GM19397 (cell line): ENCODE measurements around the gene ITGB7.

Source experiments
- ATAC-seq: cut with Tn5 transposase; IDR thresholded peaks from one replicate; pipeline ENCODE4 v1.9.1; 2021; ENCODE audit warnings: mild to moderate bottlenecking, moderate library complexity; ENCODE audit not compliant: unreplicated experiment

Gene ITGB7

DNA sequence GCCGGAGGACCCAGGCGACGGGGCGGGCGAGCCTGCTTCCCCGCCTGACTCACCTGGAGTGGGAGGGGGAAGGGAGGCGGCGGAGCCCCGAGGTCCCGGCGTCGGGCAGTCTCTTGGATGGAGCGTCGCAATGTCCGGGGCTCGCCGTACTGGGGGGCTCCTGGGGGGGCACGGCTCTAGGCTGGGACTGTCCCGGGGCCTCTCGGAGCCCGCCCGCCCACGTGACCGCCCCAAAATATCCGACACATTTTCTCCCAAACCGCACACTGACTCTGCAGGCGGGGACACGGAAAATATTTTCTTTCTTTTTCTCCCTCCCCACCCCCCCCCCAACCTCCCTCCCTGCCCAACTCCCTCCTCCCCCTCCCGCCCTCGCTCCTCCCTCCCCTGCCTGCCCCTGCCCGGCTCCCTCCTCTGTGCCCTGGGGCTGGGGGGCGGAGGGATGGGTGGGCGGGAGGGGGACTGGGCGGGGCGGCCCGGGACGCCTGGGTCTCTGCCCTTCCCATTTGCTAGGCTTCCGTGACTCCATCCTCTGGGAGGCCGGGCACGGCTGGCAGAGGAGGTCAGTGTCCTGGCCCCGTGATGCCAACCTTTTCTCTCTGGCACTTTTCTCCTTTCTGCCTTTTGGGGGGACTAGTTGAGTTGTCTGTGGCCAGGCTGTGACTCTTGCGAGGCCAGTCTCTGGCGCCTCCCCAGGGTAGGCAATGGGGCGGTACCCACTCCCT lies 25.0 kb upstream of the ITGB7 start, which contains the start of gene RARG:
RARG (minus strand) TSS at position 289 of the 725 bp plus-strand sequence. CDS start 4,664 bp downstream, outside the sequence.
- ATAC-seq, result no peak

DNA sequence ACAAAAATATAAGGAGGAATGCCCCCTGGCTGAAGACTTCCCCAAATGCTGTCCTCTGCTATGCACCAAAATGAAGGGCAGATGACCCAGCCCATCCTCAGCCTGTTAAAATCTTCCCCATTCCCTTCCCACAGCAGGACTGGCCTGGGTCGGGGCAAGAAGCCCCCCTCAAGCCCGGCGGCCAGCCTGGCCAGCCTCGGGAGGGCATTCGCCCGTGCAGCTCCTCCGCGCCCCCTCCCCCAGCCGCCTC lies 24.5 kb upstream of the ITGB7 start:
- ATAC-seq, result no peak

DNA sequence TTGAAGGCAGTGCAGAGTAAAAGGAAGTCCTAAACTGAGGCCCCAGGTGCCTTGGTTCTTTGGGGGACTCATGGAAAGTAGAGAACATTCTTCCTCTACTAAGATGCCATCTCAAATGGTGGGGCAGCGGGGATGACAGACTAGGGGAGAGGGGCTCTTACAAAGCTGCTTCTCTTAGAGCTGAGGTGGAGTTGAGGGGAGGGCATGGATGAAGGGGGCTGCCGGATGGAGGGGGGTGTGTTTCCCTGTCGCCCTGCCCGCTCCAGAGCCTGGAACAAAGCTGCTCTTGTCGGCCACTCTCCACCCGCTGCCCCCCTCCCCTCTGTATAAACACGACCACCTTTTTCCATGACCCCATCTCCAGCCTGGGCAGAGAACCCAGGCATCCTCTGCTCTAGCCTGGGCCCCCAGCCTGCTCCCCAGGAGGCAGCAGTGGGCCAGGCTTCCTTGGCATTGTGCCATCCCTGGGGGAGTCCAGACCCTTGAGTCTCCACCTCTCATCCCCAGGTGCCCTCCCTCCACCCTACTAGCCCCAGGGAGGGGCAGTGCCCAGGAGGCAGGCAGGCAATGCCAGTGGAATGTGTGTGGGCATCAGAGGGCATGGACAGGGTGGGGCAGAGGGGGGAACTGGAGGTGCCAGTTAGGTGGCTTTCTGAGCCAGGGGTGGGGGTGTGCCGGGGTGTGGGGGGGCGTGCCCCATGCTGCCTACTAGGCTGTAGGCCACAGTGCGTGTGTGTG lies 23.2 kb upstream of the ITGB7 start:
- no peak for ATAC-seq

DNA sequence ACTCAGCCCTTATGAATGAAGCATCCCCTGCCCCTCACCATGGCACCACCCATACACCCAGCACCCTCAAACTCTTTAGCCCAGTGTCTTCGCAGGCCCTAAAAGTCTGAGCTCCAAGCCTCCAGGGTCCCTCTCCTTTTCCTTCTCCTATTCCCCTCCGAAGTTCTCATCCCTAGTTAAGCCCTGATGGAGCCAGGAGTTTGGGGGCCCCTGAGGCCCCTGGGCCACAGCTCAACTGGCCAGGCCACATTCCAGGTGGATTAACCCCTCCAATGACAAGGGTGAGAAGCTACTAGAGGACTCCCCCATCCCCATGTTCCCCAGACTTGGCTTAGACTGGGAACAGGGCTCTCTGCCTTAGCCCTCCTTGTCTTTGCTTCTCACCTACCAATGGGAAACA lies 22.4 kb upstream of the ITGB7 start:
- no peak for ATAC-seq

DNA sequence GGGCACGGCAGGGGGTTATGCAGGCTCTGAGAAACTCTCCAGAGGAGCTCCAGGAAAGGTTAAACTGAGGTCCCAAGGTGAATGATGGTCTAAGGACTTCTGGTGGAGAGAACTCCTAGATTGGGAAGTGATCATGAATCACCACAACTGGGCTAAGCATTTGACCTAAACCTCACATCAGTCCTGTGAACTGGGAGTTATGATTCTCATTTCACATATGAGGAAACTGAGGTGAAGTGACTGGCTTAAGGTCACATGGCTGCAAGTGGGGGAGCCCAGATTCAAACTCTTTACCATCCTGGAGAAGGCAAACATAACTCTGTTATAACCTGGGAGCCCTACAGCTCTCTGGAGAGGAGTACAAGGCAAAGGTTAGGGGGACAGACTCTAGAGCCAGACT lies 20.8 kb upstream of the ITGB7 start:
- no peak for ATAC-seq

DNA sequence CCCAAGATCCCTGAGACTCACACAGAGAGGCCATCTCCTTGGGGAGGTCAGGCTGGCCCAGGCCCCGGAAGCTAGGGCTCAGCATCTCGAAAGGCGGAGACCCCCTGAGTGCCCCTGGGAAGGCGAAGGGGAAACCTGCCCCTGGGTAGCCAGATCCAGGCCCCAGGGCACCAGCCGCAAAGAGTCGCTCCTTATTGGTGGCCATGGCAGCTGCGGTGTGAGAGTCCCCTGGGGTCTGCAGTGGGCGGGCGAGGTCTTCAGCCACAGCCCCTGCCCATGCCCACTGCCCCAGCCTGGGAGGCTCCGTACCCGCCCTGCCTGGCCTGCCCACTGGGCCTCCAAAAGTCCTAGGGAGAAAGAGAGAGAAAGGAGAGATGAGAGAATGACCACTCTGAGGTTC lies 20.3 kb upstream of the ITGB7 start:
- ATAC-seq, result no peak

DNA sequence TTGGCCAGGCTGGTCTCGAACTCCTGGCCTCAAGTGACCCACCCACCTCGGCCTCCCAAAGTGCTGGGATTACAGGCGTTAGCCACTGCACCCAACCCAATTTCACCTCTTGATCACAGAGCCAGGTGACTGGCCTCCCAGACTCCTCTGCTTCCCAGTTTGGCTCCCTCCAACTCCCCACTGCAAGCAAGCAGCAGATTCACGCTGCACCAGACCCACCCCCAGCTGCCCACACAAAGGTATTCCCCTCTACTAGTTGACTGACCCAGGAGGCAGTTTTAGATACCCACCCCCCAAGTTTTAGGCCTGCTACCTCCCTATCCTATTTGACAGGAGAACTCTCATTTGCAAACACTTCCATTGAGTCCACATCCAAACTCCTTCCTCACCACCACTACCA lies 19.8 kb upstream of the ITGB7 start:
- no peak for ATAC-seq

DNA sequence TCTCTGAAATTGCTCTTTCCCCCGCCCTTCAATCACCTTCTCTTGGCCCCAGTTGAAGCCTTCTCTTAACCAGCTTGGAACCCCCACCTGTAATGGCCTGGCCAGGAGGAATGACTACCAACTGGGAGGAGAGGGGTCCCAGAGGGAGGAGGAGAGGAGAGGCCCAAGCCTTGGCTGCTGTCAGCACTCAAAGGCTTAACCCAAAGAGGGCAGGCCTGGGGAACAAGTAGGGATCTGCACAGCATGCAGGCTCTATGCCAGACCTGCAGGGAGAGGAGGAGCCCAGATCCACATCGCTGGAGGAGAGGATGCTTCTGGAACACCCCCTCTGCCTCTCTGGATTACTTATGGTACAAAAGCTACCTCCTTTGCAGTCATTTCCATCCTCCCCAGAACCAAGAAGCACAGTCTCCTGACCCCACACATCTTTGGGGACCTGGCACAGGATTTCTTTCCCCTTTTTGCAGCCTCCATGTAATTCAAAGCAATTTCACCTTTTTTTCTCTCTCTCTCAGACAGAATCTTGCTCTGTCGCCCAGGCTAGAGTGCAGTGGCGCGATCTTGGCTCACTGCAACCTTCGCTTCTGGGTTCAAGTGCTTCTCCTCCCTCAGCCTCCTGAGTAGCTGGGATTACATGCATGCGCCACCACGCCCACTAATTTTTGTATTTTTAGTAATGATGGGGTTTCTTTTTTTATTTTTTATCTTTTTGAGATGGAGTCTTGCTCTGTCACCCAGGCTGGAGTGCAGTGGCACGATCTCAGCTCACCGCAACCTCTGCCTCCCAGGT lies 18.8 kb upstream of the ITGB7 start:
- no peak for ATAC-seq

DNA sequence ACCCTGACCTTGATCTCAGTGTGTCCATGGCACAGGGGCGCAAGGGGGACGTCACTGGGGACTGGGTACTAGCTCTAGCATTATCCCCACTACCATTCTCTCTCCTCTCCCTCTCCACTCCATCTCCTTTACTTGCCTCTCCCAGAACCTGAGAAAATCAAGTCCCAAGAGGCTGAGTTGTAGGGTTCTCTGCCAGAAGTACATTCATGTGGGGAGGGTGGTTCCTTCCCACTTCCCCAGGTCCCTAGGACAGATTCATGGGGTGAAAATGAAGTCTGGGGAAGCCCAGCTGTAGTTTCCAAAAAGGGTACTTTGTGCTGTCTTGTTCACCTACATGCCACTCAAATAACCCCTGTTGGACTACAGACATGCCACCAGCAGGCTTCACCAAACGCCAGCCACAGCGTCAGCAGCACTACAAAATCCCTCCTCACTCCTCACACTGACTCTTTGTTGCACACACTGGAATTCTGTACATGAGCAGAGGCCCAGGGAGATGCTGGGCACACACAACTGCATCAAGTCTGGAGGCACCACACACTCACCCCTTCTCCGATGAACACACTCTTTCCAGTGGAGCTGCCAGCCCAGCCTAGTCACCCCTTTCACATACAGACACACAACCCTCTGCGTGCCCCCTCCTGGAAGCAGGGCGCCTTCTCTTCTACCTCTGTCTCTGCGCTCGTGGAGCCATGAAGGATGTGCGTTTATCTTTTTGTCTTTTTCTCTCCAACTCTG lies 18.0 kb upstream of the ITGB7 start:
- ATAC-seq, result no peak

DNA sequence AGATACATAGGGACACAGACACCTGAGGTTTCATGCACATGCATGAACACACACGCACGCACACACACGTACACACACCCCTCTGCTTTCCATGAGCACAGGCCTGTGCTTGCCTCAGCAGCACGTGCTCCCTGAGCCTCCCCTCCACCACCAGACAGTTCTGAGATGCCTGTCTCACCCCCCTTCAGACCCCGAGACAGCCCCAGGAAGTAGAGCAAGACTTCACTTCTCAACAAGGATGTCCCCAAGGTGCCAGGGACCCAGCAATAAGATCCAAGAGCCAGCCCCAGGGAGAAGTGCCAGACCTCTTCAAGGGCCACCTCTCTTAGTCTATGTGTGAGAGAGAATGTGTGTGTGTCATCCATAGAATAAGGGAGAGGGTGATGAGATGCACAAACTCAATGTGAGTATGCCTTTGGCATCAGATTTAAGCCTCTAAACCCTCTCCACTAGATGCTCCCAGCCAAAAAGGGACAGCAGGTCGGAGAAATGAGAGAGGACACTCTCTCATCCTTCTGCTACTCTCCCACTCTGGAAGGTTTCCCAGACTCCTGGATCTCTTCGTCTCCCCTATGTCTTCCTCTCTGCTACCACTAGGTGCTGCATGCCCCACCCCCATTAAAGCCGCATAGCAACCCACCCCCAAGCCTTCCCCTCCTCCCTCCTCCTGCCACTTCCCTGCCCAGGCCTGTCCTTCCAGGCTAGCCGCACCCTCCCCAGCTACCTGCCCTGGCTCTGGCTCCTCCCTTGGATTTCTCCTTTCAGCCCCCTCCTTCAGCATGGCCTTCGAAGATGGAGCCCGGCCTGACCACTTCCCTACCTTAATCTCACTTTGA lies 17.2 kb upstream of the ITGB7 start:
- no peak for ATAC-seq

DNA sequence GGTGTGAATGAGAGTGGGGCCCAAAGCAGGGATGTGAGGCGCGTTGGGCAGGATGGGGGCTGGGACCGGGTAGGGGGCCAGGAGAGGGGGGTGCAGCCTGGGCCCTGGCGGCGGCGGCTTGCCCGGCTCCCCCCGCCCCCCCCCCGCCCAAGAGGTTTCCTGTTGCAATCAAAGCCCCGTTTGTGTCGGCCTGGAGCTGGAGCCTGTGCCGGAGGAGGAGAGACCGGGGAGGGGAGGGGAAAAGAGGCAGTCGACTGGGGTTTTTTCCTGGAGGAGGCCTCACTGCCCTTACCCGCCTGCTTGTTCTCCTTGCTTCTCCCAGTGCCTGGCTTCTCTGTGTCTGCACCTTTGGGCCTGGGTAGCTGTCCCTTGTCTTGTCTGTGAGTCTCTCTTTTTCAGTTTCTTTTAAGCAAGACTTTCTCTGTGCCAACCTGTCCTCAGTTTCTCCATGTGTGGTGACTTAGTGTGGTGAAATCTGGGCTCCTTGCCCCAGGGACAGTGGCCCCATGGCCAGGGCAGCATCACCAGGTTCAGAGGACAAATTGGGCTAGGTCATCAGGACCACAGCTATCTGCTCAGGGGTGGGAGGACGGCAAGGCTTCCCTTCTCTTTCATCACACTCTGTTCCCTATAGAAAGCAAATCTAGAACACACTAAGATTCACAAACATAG lies 16.5 kb upstream of the ITGB7 start:
- ATAC-seq, result no peak

DNA sequence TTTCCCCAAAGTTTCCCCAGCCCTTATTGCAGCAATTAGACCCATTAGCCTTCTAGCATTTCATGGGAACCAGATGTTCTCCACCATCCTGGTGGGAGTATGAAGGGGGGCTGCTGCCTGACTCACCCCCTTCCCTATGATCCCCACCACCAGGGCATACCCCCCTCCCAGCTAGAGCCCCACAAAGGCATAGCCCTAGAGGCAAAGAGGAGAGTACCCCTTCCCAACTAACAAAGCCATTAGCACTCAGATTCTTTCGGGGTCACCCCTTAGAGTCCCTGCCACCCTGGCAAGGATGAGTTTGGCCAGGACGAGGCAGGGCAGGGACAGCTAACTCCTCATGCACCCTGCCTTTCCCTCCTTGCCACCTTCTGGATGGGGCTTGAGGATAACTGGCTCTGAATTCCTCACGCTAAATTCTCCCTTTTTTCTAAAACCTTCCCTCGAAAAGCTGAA lies 15.8 kb upstream of the ITGB7 start:
- no peak for ATAC-seq

DNA sequence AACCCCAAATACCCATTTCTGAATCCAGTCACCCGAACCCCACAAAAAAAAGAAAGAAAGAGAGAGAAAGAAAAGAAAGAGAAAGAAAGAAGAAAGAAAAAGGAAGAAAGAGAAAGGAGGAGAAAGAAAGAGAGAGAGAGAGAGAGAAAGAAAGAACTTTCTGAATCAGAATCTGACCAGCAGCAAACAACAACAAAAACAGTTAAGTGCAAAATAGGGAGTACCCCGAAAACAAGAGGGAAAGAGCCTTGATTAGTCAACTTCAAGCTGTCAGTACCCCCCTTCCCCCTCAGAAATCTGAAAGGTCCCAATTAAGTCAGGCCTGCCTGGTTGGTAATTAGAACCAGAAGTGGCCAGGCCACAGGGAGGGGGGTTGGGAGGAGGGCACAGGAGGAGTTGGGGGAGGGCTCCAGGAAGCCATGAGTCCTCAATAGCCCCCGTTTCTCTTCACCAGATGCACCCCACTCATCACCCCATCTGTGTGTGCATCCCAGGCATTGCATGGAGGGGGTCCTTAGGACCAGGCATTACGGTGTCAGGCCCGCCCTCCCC lies 15.2 kb upstream of the ITGB7 start:
- ATAC-seq, result no peak

DNA sequence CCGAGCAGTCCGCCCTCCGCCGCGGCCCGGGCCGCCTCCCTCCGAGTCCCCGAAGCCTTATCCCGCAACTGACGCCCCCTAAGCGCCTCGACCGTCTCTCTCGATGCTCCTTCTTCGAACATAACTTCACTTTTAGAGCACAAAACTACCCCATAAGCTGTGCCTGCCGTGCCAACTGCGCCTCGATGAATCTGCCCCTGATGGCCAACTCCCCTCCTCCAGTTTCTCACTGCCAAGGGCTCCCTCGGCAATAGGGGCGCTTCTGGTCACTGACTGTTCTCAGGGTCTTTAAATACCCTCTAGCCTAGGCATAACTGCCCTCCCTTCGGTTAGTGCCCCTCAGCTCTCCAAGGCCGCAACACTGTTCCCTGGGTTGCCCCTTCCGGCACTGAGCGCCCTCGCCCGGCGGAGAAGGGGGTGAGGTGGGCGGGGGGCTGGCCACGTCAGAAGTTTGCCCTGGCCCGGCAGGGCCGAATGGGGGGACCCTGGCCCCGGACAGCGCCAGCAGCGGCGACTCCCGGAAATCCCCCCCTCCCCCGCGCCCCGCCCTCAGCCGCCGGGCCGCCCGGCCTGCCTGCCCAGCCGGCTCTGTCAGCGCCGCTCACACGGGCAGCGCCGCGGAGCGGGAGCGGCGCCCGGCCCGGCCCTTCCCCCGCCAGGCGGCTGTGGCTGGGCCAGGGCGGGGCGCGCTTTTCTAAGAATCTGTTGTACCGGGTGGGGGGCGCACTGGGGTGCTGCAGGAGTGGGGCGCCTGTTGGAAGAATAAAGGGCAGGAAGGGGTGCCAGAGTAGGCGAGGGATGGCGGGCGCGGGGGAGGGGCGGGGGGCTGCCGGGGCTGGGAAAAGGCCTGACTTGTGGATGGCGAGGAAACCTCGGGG lies 14.4 kb upstream of the ITGB7 start:
- peak; percentile 30 for ATAC-seq

DNA sequence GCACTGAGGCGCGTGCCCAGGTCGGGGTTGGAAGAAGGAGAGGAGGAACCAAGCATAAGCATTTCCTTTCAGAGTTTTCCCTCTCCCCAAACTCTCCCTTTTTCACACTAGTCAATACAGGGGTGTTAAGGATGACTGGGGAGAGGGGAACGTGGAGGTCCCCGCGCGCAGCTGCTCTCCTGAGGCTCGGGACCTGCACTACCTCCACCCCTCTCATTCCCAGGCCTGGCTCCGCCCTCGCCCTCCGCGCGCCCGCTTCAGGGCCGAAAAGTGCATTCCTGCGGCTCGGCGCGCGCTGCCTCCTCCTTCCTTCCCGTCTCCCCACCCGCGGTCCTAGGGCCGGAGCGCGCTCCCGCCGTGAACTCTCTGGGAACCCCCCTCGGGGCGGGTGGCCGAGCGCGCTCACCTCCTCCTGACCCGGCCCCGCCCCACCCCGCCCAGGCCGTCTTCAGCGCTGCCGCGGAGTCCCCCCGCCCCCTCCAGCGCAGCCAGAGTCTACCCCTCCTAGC lies 13.7 kb upstream of the ITGB7 start:
- peak; percentile 45 for ATAC-seq

DNA sequence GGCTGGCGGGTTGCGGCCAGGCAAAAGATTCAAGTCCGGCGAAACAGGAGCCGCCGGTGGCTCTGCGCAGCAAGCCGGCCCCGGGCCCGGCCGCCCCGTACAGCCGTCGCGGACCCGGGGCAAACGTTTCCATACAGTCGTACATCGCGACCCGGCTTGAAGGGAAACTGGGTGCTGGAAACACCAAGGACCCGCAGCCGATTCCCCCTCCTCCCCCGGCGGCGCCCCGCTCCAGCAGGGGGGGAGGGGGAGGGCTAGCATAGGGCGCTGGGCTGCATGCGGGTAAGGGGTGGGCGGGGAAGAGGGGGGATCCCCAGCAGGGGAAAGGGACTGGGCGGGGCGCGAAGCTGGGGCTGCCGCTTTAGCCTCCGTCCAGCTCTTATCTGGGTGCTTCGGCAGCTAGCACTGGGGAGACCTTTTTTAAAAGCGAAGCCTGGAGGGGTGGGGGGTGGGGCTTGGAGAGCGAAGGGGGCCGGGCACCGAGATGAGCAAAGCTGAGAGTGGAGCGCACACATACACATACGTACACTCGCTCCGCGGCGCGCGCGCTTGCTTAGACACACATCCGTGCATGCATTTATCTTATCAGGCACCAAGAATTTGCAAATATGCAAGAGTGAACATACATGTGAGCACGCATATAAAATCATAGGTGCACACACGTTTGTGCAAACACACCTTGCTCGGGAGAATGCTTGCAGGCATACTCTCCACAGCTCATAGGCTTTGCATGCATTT lies 13.1 kb upstream of the ITGB7 start:
- ATAC-seq, result peak; percentile 28

DNA sequence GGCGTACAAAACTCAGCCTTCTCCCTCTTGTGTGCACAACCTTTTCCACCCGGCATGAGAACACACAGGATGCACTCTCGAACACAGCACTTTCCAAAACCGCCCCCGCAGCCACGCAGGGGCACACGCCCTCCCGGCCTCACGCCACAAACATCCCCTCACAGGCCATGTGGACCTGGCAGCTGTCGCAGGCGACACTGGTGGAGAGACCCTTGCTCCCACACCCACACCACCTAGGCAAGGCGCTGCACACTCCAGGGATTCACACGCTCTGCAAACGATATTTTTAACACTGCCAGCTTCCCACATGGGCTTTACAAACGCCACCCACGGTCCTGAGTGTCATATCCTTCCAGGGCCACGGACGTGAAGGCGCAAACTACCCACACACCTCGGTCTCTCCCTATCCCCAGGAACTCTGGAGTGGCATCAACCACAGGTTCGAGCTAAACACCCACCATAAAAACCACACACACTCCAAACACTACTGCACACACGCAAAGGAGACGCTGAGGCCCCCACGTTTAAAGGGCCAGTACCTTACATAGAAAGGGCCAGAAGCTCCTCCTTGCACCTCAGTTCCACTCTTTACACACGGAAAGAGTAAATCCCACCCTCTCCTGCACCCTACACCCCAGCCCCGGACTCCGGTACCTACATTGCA lies 12.4 kb upstream of the ITGB7 start:
- ATAC-seq, result peak; percentile 5
